Aorta (tissue), 5 donors: Measurements from ENCODE around the gene FCN2. TPM values are rescaled to one million over a fixed set of nuclear protein-coding genes. Genes with fewer than 3 reads are reported as not detected.

Experiments used
- ATAC-seq: fragments of 200-7000 bp; cut with Tn5 transposase; one replicate; pipeline ENCODE4 v1.9.1; 2022; ENCODE audit warnings: moderate library complexity; ENCODE audit not compliant: low FRiP score
- DNase-seq, 2 donors: peaks; one replicate each; pipeline ENCODE4 v3.0.0-alpha.2; 2020
- H3K27ac ChIP-seq, 2 donors: one replicate each; pipeline ENCODE4 v1.5.1; 2013; ENCODE audit warnings: low read length in 2 of 2, mild to moderate bottlenecking in 2 of 2, moderate library complexity in 2 of 2, control low read depth in 1 of 2, inconsistent platforms in 1 of 2, low read depth in 1 of 2
- H3K27me3 ChIP-seq, 2 donors: one replicate each; pipeline ENCODE4 v1.6.1; 2013; ENCODE audit warnings: control low read depth in 1 of 2, low read length in 1 of 2, mild to moderate bottlenecking in 1 of 2, moderate library complexity in 1 of 2; ENCODE audit not compliant: insufficient read depth in 2 of 2, control insufficient read depth in 1 of 2
- H3K36me3 ChIP-seq, 2 donors: one replicate each; pipeline ENCODE4 v1.6.1; 2013; ENCODE audit warnings: control low read depth in 1 of 2, low read length in 1 of 2, mild to moderate bottlenecking in 1 of 2; ENCODE audit not compliant: insufficient read depth in 2 of 2, control insufficient read depth in 1 of 2
- H3K4me1 ChIP-seq, 2 donors: one replicate each; pipeline ENCODE4 v1.6.1; 2013; ENCODE audit warnings: low read length in 2 of 2, control low read depth in 1 of 2, mild to moderate bottlenecking in 1 of 2, moderate library complexity in 1 of 2; ENCODE audit not compliant: insufficient read depth in 2 of 2, control insufficient read depth in 1 of 2
- H3K4me3 ChIP-seq, 2 donors: one replicate each; pipeline ENCODE4 v1.5.1; 2013; ENCODE audit warnings: low read length in 2 of 2, control low read depth in 1 of 2, mild to moderate bottlenecking in 1 of 2
- H3K9me3 ChIP-seq: one replicate; pipeline ENCODE4 v1.6.1; 2013; ENCODE audit warnings: mild to moderate bottlenecking, low read length; ENCODE audit not compliant: control insufficient read depth
- WGBS, 2 donors: extraction: QIAGEN DNeasy Blood & Tissue Kit; methylation state at CpG; one replicate each; pipeline ENCODE4 v1.1.7; 2013; 5-methylcytosine and 5-hydroxymethylcytosine counted together
- intact Hi-C, 2 donors: fragments of 100-400 bp; cut with DNase I; formaldehyde crosslinking; loops; one replicate each; pipeline versions ENCODE4 v1.14.2 to v1.15.0; 2022
- polyA plus RNA-seq, 2 donors: library from polyadenylated mRNA; stranded (reverse); fragments of 200-250 nt; gene quantifications; one replicate each; pipeline ENCODE4 v1.2.3, GENCODE V29; 2013
- total RNA-seq, 2 donors: library from RNA; stranded (reverse); fragmentation: NEBNext Ultra II Directional; extraction: Animal tissue kit (Norgen Biotek cat#: 25700); gene quantifications; one replicate each; pipeline ENCODE4 v1.2.1, GENCODE V29; 2021
- donor health status: healthy with polysubstance abuse.
- donor health status: Bipolar disorder and iron deficiency.
- donor health status: DM: no; HTN: no; CAD: no.
- donor health status: DM: no; HTN: no; CAD: no.
- donor health status: DM: yes; HTN: yes; CAD: no.

Gene FCN2
- total and polyA plus RNA-seq, 4 donors: 0.32 TPM; not detected in 3

- H3K4me1 ChIP-seq: no peaks in the 10 kb centered on the region
- intact Hi-C loops: no loop called here
- 84 to 88% methylated on average over 18 of the region's 18 CpGs for WGBS, 2 donors
- no peak overlapping the region for H3K4me3 ChIP-seq
- no peak for ATAC-seq
- DNase-seq: peak in 1 of 2 donors; percentile 55
- H3K36me3 ChIP-seq: no peaks in the 10 kb centered on the region
- no peak overlapping the region for H3K27ac ChIP-seq
- no peaks in the 10 kb centered on the region for H3K9me3 ChIP-seq
- no peaks in the 10 kb centered on the region for H3K27me3 ChIP-seq
Observed at GRCh38 chr9:134883040-134883782, 2.6 kb downstream of the FCN2 start.

- Histone ChIP-seq H3K4me3 (no peak overlapping the region), H3K27ac (no peak overlapping the region), H3K9me3 (no peaks in the 10 kb centered on the region), H3K36me3 (no peaks in the 10 kb centered on the region), H3K27me3 (no peaks in the 10 kb centered on the region), H3K4me1 (no peaks in the 10 kb centered on the region)
- intact Hi-C loops: no loop called here
- no peak for ATAC-seq
- WGBS, 2 donors: 87 to 89% methylated on average over 8 of the region's 8 CpGs
- peak in 1 of 2 donors; percentile 35 for DNase-seq
Observed at GRCh38 chr9:134884492-134884891, 3.9 kb downstream of the FCN2 start.

- DNase-seq: peak in 1 of 2 donors; percentile 65
- Histone ChIP-seq H3K4me1 (no peaks in the 10 kb centered on the region), H3K36me3 (no peaks in the 10 kb centered on the region), H3K27me3 (no peaks in the 10 kb centered on the region), H3K27ac (no peak overlapping the region), H3K9me3 (no peaks in the 10 kb centered on the region), H3K4me3 (no peak overlapping the region)
- 92 to 93% methylated on average over 19 to 22 of the region's 22 CpGs for WGBS, 2 donors
- no peak for ATAC-seq
- intact Hi-C loops: no loop called here
Observed at GRCh38 chr9:134885001-134885678, 4.5 kb downstream of the FCN2 start.

- no peaks in the 10 kb centered on the region for H3K4me1 ChIP-seq
- H3K4me3 ChIP-seq: no peak overlapping the region
- WGBS, 2 donors: 91% methylated on average over 24 of the region's 24 CpGs
- no peaks in the 10 kb centered on the region for H3K36me3 ChIP-seq
- intact Hi-C loops: no loop called here
- H3K9me3 ChIP-seq: no peaks in the 10 kb centered on the region
- no peaks in the 10 kb centered on the region for H3K27me3 ChIP-seq
- ATAC-seq: no peak
- peak in 1 of 2 donors; percentile 73 for DNase-seq
- H3K27ac ChIP-seq: no peak overlapping the region
Observed at GRCh38 chr9:134885679-134886412, 5.2 kb downstream of the FCN2 start.

GRCh38 chr9:134886413-134886913 is 5.9 kb downstream of the FCN2 start:
- DNase-seq (no peak), ATAC-seq (no peak)
- no peak overlapping the region for H3K4me3 ChIP-seq

GRCh38 chr9:134887219-134887618 is 6.6 kb downstream of the FCN2 start:
- Histone ChIP-seq H3K27ac (no peak overlapping the region), H3K4me3 (no peak overlapping the region), H3K4me1 (no peaks in the 10 kb centered on the region), H3K36me3 (no peaks in the 10 kb centered on the region), H3K27me3 (no peaks in the 10 kb centered on the region), H3K9me3 (no peaks in the 10 kb centered on the region)
- ATAC-seq (no peak), DNase-seq (no peak)
- intact Hi-C loops: no loop called here
- WGBS, 2 donors: 86 to 88% methylated on average over 10 of the region's 10 CpGs

More at GRCh38 chr9:134886413-134886913, 5.9 kb downstream of the FCN2 start:
- Histone ChIP-seq H3K27ac (no peak overlapping the region), H3K27me3 (no peaks in the 10 kb centered on the region), H3K4me1 (no peaks in the 10 kb centered on the region), H3K9me3 (no peaks in the 10 kb centered on the region), H3K36me3 (no peaks in the 10 kb centered on the region)
- intact Hi-C loops: no loop called here
- 91 to 93% methylated on average over 11 of the region's 11 CpGs for WGBS, 2 donors

- no peak for ATAC-seq
- Histone ChIP-seq H3K27ac (no peak overlapping the region), H3K9me3 (no peaks in the 10 kb centered on the region), H3K36me3 (no peaks in the 10 kb centered on the region), H3K4me3 (no peak overlapping the region), H3K4me1 (no peaks in the 10 kb centered on the region), H3K27me3 (no peaks in the 10 kb centered on the region)
- 65 to 71% methylated on average over 27 of the region's 27 CpGs for WGBS, 2 donors
- DNase-seq: peak in 1 of 2 donors; percentile 64
- intact Hi-C loops: no loop called here
Observed at GRCh38 chr9:134887686-134888602, 7.3 kb downstream of the FCN2 start.

- ATAC-seq (no peak), DNase-seq (peak in 1 of 2 donors; percentile 25)
- no peaks in the 10 kb centered on the region for H3K4me1 ChIP-seq
- WGBS, 2 donors: 83 to 88% methylated on average over 14 of the region's 14 CpGs
- H3K27ac ChIP-seq: no peak overlapping the region
- intact Hi-C loops: no loop called here
- H3K27me3 ChIP-seq: no peaks in the 10 kb centered on the region
- H3K4me3 ChIP-seq: no peak overlapping the region
- no peaks in the 10 kb centered on the region for H3K9me3 ChIP-seq
- no peaks in the 10 kb centered on the region for H3K36me3 ChIP-seq
Observed at GRCh38 chr9:134888603-134889190, 8.1 kb downstream of the FCN2 start.
